Activated T-helper 1 cell treated with anti-CD3 and anti-CD28 coated beads, Interleukin-2, amount 50 U/mL, for 16 hours (primary cell): ENCODE measurements around the gene ATP2A3.

Experiments used
- DNase-seq, 2 donors: peaks; one replicate each; pipeline ENCODE4 v3.0.0-alpha.2; 2020; ENCODE audit warnings: low read depth in 1 of 2, low spot score in 1 of 2

Gene ATP2A3

GRCh38 chr17:3913531-3914311 lies 50.5 kb downstream of the ATP2A3 start:
- peak; percentile 66 to 69 for DNase-seq

GRCh38 chr17:3912827-3913226 lies 51.4 kb downstream of the ATP2A3 start:
- no peak for DNase-seq

GRCh38 chr17:3911271-3912053 lies 52.8 kb downstream of the ATP2A3 start:
- peak in 1 of 2 donors; percentile 45 for DNase-seq

GRCh38 chr17:3910420-3911270 lies 53.6 kb downstream of the ATP2A3 start:
- DNase-seq = no peak

GRCh38 chr17:3909257-3909656 lies 55.0 kb downstream of the ATP2A3 start:
- no peak for DNase-seq

GRCh38 chr17:3907483-3908216 lies 56.6 kb downstream of the ATP2A3 start:
- DNase-seq = no peak

- no peak for DNase-seq
These were observed 57.4 kb downstream of the ATP2A3 start for GRCh38 chr17:3906881-3907280.

- no peak for DNase-seq
These were observed 59.2 kb downstream of the ATP2A3 start for GRCh38 chr17:3905017-3905520.

- DNase-seq = no peak
These were observed 59.7 kb downstream of the ATP2A3 start for GRCh38 chr17:3904501-3904900.

- DNase-seq = no peak
These were observed 60.4 kb downstream of the ATP2A3 start for GRCh38 chr17:3903881-3904290.

- no peak for DNase-seq
These were observed 61.0 kb downstream of the ATP2A3 start for GRCh38 chr17:3903051-3903825.

GRCh38 chr17:3900646-3901045 lies 63.6 kb downstream of the ATP2A3 start:
- DNase-seq = no peak

- no peak for DNase-seq
These were observed 66.5 kb downstream of the ATP2A3 start for GRCh38 chr17:3897731-3898130.

- no peak for DNase-seq
These were observed 67.3 kb downstream of the ATP2A3 start for GRCh38 chr17:3896968-3897235.

GRCh38 chr17:3896108-3896967 lies 67.9 kb downstream of the ATP2A3 start:
- no peak for DNase-seq

- DNase-seq = no peak
These were observed 68.9 kb downstream of the ATP2A3 start for GRCh38 chr17:3895354-3895753.

- DNase-seq = no peak
These were observed 69.3 kb downstream of the ATP2A3 start for GRCh38 chr17:3894911-3895343.

- DNase-seq = no peak
These were observed 70.0 kb downstream of the ATP2A3 start for GRCh38 chr17:3894188-3894587.

GRCh38 chr17:3893720-3894116 lies 70.5 kb downstream of the ATP2A3 start:
- no peak for DNase-seq
